IMR-90 (cell line): Measurements from ENCODE around the gene TMEM43. TPM values are rescaled to one million over a fixed set of nuclear protein-coding genes. Genes with fewer than 3 reads are reported as not detected.

Experiments
- ATAC-seq: fragments of 200-7000 bp; cut with Tn5 transposase; 2 replicates; pipeline ENCODE4 v1.9.1; 2020; ENCODE audit warnings: low read depth, mild to moderate bottlenecking, moderate library complexity
- BruUV-seq: library from RNA; stranded (reverse); fragments of 400-500 nt; replicated peaks from 2 replicates; lab custom pipeline; 2021; lab: Mats Ljungman, UMichigan
- CTCF ChIA-PET: fragments of 300-600 bp; formaldehyde crosslinking; extraction: SDS; loops from one replicate; lab custom pipeline; 2021; ENCODE audit warnings: antibody characterized with exemption; lab: Yijun Ruan, JAX
- POLR2A ChIA-PET: fragments of 300-600 bp; sonication (Branson Sonifier 250); formaldehyde crosslinking; loops from one replicate; lab custom pipeline; 2022; ENCODE audit warnings: antibody characterized with exemption; ENCODE audit not compliant: unreplicated experiment; lab: Charles Lee
- DNase-seq: peaks from one replicate; pipeline ENCODE4 v3.0.0; 2013
- H2AFZ ChIP-seq: replicated peaks from 2 replicates; pipeline ENCODE3; 2013; ENCODE audit warnings: low read length, mild to moderate bottlenecking; ENCODE audit not compliant: poor library complexity
- H2AK5ac ChIP-seq: 2 replicates; pipeline ENCODE4 v1.6.1; 2013; ENCODE audit warnings: low read depth, low read length, inconsistent platforms
- H2AK9ac ChIP-seq: replicated peaks from 2 replicates; pipeline ENCODE3; 2013; ENCODE audit warnings: mild to moderate bottlenecking, low read depth, low read length, moderate library complexity; ENCODE audit not compliant: poor library complexity
- H2BK120ac ChIP-seq: 2 replicates; pipeline ENCODE4 v1.6.1; 2013; ENCODE audit warnings: low read depth, low read length, inconsistent platforms
- H2BK15ac ChIP-seq: 3 replicates; pipeline ENCODE4 v1.6.1; 2013; ENCODE audit warnings: low read depth, low read length, inconsistent platforms
- H2BK20ac ChIP-seq: 2 replicates; pipeline ENCODE4 v1.6.1; 2013; ENCODE audit warnings: low read depth, mild to moderate bottlenecking, inconsistent platforms, low read length, moderate library complexity
- H2BK5ac ChIP-seq: 2 replicates; pipeline ENCODE4 v1.6.1; 2013; ENCODE audit warnings: mild to moderate bottlenecking, low read depth, low read length, inconsistent platforms; ENCODE audit not compliant: poor library complexity, severe bottlenecking
- H3K14ac ChIP-seq: replicated peaks from 2 replicates; pipeline ENCODE4 v1.6.1; 2013; ENCODE audit warnings: low read depth, low read length, inconsistent platforms
- H3K18ac ChIP-seq: 2 replicates; pipeline ENCODE4 v1.6.1; 2013; ENCODE audit warnings: low read depth, low read length, control low read depth
- H3K23ac ChIP-seq: 2 replicates; pipeline ENCODE4 v1.6.1; 2013; ENCODE audit warnings: low read depth, low read length, inconsistent platforms
- H3K27ac ChIP-seq: 2 replicates; pipeline ENCODE4 v1.5.1; 2013; ENCODE audit warnings: mild to moderate bottlenecking, control low read depth, low read length; ENCODE audit not compliant: insufficient read depth
- H3K27me3 ChIP-seq: 2 replicates; pipeline ENCODE4 v1.6.1; 2013; ENCODE audit warnings: low read length; ENCODE audit not compliant: control insufficient read depth, insufficient read depth
- H3K36me3 ChIP-seq: 2 replicates; pipeline ENCODE4 v1.6.1; 2013; ENCODE audit warnings: low read length, mixed read lengths; ENCODE audit not compliant: control insufficient read depth, insufficient read depth
- H3K4ac ChIP-seq: 2 replicates; pipeline ENCODE4 v1.6.1; 2013; ENCODE audit warnings: low read depth, low read length, inconsistent platforms
- H3K4me1 ChIP-seq: 2 replicates; pipeline ENCODE4 v1.6.1; 2013; ENCODE audit warnings: low read length, mixed read lengths; ENCODE audit not compliant: control insufficient read depth, insufficient read depth
- H3K4me2 ChIP-seq: 2 replicates; pipeline ENCODE4 v1.6.1; 2013; ENCODE audit warnings: low read depth, mild to moderate bottlenecking, control low read depth, low read length, moderate library complexity
- H3K4me3 ChIP-seq: 2 replicates; pipeline ENCODE4 v1.5.1; 2013; ENCODE audit warnings: low read depth, mild to moderate bottlenecking, control low read depth, low read length, moderate library complexity; ENCODE audit not compliant: insufficient read depth
- H3K56ac ChIP-seq: 2 replicates; pipeline ENCODE4 v1.6.1; 2013; ENCODE audit warnings: low read length, inconsistent platforms; ENCODE audit not compliant: insufficient read depth; ENCODE audit errors: extremely low read depth
- H3K79me1 ChIP-seq, 2 experiments: 2 replicates each; pipeline ENCODE4 v1.6.1; 2013; ENCODE audit warnings: low read length in 2 of 2, inconsistent platforms in 1 of 2, low read depth in 1 of 2
- H3K9ac ChIP-seq: 2 replicates; pipeline ENCODE4 v1.6.1; 2013; ENCODE audit warnings: low read depth, low read length, control low read depth
- H3K9me1 ChIP-seq: 2 replicates; pipeline ENCODE4 v1.6.1; 2013; ENCODE audit warnings: low read length, inconsistent platforms; ENCODE audit not compliant: insufficient read depth
- H3K9me3 ChIP-seq: 2 replicates; pipeline ENCODE4 v1.6.1; 2013; ENCODE audit warnings: low read length; ENCODE audit not compliant: control insufficient read depth, insufficient read depth
- H4K20me1 ChIP-seq: 2 replicates; pipeline ENCODE4 v1.6.1; 2013; ENCODE audit warnings: low read length, inconsistent platforms; ENCODE audit not compliant: insufficient read depth
- H4K5ac ChIP-seq: 2 replicates; pipeline ENCODE4 v1.6.1; 2013; ENCODE audit warnings: mild to moderate bottlenecking, low read depth, low read length, control low read depth
- H4K8ac ChIP-seq, 2 experiments: 2 replicates each; pipeline ENCODE4 v1.6.1; 2013; ENCODE audit warnings: low read depth in 2 of 2, low read length in 2 of 2, control low read depth in 1 of 2, inconsistent platforms in 1 of 2
- H4K91ac ChIP-seq: 2 replicates; pipeline ENCODE4 v1.6.1; 2013; ENCODE audit warnings: low read depth, low read length, inconsistent platforms; ENCODE audit not compliant: insufficient read depth
- FOS ChIP-seq: fragments of 150-350 bp; IDR thresholded peaks from 2 replicates; pipeline ENCODE4 v1.6.1; 2016; ENCODE audit warnings: low read depth, low read length
- NFE2L2 ChIP-seq: fragments of 150-350 bp; IDR thresholded peaks from 2 replicates; pipeline ENCODE4 v1.6.1; 2016; ENCODE audit warnings: low read depth, mild to moderate bottlenecking, low read length
- RCOR1 ChIP-seq: IDR thresholded peaks from 2 replicates; pipeline ENCODE4 v1.6.1; 2012; ENCODE audit warnings: mild to moderate bottlenecking, low read length, improper control_type of control experiment; ENCODE audit not compliant: insufficient replicate concordance
- RFX5 ChIP-seq: IDR thresholded peaks from 2 replicates; pipeline ENCODE4 v1.8.0; 2012; ENCODE audit warnings: low read depth, mild to moderate bottlenecking, low read length, moderate library complexity
- WGBS, 2 experiments: methylation state at CpG; one replicate each; pipeline versions ENCODE4 v1.1.5 to v1.1.7; 2013; ENCODE audit warnings: missing lambda C conversion rate in 2 of 2; ENCODE audit not compliant: insufficient read length in 1 of 2; ENCODE audit errors: extremely low coverage in 2 of 2; 5-methylcytosine and 5-hydroxymethylcytosine counted together
- dilution Hi-C: fragments of 300-500 bp; cut with HindIII; formaldehyde crosslinking; loops from one replicate; pipeline ENCODE4 v1.14.3; 2018; ENCODE audit warnings: low sequenced_read_pairs; ENCODE audit not compliant: unreplicated experiment
- in situ Hi-C: fragments of 300-500 bp; cut with MboI; formaldehyde crosslinking; loops from 3 replicates; pipeline ENCODE4 v1.14.3; 2019; ENCODE audit warnings: low sequenced_read_pairs, inconsistent platforms, mixed read lengths
- intact Hi-C: fragments of 100-400 bp; cut with micrococcal nuclease; formaldehyde crosslinking; loops from 2 replicates; pipeline ENCODE4 v1.10.0; 2022
- polyA plus RNA-seq, 3 experiments: library from polyadenylated mRNA; depleted of rRNA; stranded (reverse); fragments of >200 nt; gene quantifications; 2 replicates each; pipeline ENCODE4 v1.2.3, GENCODE V29; 2012; ENCODE audit warnings: low replicate concordance in 1 of 3
- total RNA-seq: library from RNA; depleted of rRNA; stranded (reverse); fragments of >200 nt; gene quantifications from 2 replicates; pipeline ENCODE4 v1.2.3, GENCODE V29; 2012

Gene TMEM43
- total and polyA plus RNA-seq, 2 of the 4 experiments (the other 2 are of a cell fraction) = 109 to 114 TPM

DNA sequence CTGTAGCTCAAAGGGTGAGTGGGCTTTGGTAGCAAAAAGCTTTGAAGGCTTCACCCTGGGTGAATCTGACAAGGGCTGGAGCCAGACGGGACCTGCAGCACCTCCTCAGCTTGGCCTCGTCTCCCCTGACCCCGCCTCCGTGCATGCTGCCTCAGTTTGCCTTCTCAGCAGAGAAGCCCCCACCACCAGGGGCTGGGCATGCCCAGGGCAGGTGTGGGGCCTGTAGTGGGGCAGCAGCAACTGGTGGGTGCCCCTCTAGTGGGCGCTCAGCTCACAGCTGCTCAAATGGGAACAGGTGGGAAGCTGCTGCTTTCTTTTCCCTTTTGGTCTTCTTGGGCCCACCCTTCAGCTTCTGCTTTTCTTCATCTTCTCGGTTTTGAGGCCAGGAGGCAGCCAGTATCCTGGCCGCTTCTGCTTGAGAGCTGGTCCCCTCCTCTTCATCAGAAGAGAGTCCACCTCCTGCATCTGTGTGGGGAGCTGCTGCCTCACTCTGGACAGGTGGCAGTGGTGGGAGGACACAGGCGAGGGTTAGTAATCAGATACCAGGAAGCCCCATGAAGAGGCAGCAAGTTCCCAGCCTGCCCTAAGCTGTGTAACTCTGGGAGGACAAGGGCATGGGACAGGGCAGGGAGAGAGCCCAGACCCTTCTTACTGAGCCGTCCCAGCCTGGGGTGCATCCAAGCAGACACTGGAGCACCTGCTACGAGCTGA is 21.0 kb downstream of the TMEM43 start (continued):
- TF ChIP-seq FOS = no peak

DNA sequence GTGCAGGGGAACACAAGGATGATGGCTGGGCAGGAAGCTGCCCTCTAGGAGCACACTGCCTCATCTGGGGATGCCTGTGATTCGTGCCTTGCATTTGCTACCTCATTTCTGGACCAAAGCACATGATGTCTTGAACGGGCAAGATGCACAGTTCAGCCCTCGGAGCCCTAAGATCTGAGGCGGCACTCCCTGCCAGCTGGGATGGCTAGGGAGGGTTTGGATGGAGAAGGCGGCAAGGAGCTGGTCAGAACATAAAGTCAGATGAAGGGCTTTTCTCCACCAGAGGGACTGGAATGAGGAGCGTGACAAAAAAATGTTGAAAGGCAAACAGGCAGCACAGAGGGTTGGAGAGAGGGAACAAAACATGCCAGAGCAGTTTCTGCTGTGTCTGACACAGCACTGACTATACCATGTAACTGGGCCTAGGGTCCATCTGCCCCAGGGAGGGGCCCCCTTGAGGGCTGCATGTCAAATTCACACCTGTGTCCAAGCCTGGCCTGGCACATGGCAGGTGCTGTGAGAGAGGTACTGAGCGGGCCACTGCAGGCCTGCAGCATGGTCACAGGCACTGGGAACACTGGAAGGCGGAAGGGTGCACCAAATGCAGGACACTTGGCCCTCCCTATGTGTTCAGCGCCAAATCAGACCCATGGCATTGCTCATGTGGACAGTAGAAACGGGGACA is 21.7 kb downstream of the TMEM43 start:
- 90% methylated on average over 3 of the region's 10 CpGs; no CpG with 5 or more reads in 1 of the 2 experiments for WGBS, 2 experiments
- peak overlapping the region; percentile 59 for H4K91ac ChIP-seq
- no peak overlapping the region for H3K18ac ChIP-seq
- no peak for TF ChIP-seq NFE2L2
- TF ChIP-seq RCOR1 = no peak
- no peak for TF ChIP-seq RFX5
- DNase-seq = no peak
- peak overlapping the region; percentile 82 for H2BK5ac ChIP-seq
- H3K79me1 ChIP-seq = peaks cover 0 to 11% of the 10 kb centered on the region in 2 experiments; a peak in 2 of 4 replicates
- ATAC-seq = no peak
- peaks cover 7% of the 10 kb centered on the region for H4K20me1 ChIP-seq
- H3K14ac ChIP-seq = peak overlapping the region; percentile 10; the same call in 1 of the 2 replicates
- H3K4ac ChIP-seq = peak overlapping the region; percentile 11; the same call in 1 of the 2 replicates
- peak overlapping the region; percentile 30; the same call in 1 of the 2 replicates for H2BK20ac ChIP-seq
- ChIA-PET CTCF (interaction anchor here (0.5 to 2.3 kb wide), 2 partner anchors 21 to 49 kb away, joined by 3 to 11 read pairs; partner anchors contain the start of genes CHCHD4 and TMEM43), POLR2A (no interaction called here)
- H3K27me3 ChIP-seq = no peaks in the 10 kb centered on the region
- peak overlapping the region; percentile 25; the same call in 1 of the 2 replicates for H2BK120ac ChIP-seq
- H4K8ac ChIP-seq = no peak overlapping the region
- intact Hi-C loops (no loop called here), dilution Hi-C loops (no loop called here), in situ Hi-C loops (loop anchor here (25.0 kb wide), 1 partner anchor 109 kb away; no protein-coding TSS in a partner anchor)
- H2AK5ac ChIP-seq = peak overlapping the region; percentile 85
- H3K9me3 ChIP-seq = no peaks in the 10 kb centered on the region
- H3K4me1 ChIP-seq = peaks cover 22% of the 10 kb centered on the region
- peaks cover 20% of the 10 kb centered on the region; the same call in 1 of the 2 replicates for H3K9me1 ChIP-seq
- peak overlapping the region; percentile 11; the same call in 1 of the 2 replicates for H3K23ac ChIP-seq
- H3K36me3 ChIP-seq = peaks cover 52% of the 10 kb centered on the region
- no peak overlapping the region for H3K4me3 ChIP-seq
- H3K4me2 ChIP-seq = no peak overlapping the region
- H3K27ac ChIP-seq = peak overlapping the region; percentile 95; the same call in 1 of the 2 replicates
- no peak overlapping the region for H2AFZ ChIP-seq
- no TSS peak for BruUV-seq
- H3K56ac ChIP-seq = no peak overlapping the region
- H4K5ac ChIP-seq = no peak overlapping the region; the same call in 1 of the 2 replicates
- H3K9ac ChIP-seq = no peak overlapping the region
- no peak overlapping the region for H2BK15ac ChIP-seq
- peak overlapping the region; percentile 37 for H2AK9ac ChIP-seq
